GM06990 (cell line): Measurements from ENCODE around the gene CCNC.

ENCODE experiments used
- DNase-seq: peaks from one replicate; pipeline ENCODE4 v3.0.0-alpha.2; 2011; ENCODE audit not compliant: insufficient read length; ENCODE audit errors: extremely low read depth
- H3K27me3 ChIP-seq: replicated peaks from 2 replicates; pipeline ENCODE4 v1.6.0; 2011; ENCODE audit warnings: low read length; ENCODE audit not compliant: control insufficient read depth, insufficient read depth
- H3K36me3 ChIP-seq: 2 replicates; pipeline ENCODE4 v1.5.1; 2011; ENCODE audit warnings: low read length; ENCODE audit not compliant: control insufficient read depth, insufficient read depth
- H3K4me3 ChIP-seq: replicated peaks from 2 replicates; pipeline ENCODE4 v1.5.1; 2011; ENCODE audit warnings: low read depth, mild to moderate bottlenecking, control low read depth, low read length
- TF ChIP-seq, protein P1 (sequence below): IDR thresholded peaks from 2 replicates; pipeline ENCODE4 v1.5.1; 2011; ENCODE audit warnings: low read length, control low read depth, mild to moderate bottlenecking, inconsistent platforms; ENCODE audit not compliant: insufficient read depth, poor library complexity, severe bottlenecking

CCNC gene

DNA sequence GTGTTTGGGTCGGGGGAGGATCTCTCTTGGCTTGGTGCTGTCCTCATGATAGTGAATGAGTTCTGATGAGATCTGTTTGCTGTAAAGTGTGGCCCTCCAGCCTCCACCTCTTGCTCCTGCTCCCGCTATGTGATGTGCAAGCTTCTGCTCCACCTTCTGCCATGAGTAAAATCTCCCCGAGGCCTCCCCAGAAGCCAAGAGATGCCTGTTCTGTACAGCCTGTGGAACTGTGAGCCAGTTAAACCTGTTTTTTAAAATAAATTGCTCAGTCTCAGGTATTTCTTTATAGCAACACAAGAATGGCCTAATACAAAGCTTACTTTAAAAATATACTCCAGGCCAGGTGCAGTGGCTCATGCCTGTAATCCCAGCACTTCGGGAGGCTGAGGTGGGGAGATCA is 11.3 kb upstream of the CCNC start:
- no peak for DNase-seq
- Histone ChIP-seq H3K36me3 (no peaks in the 10 kb centered on the region), H3K4me3 (no peak overlapping the region), H3K27me3 (no peaks in the 10 kb centered on the region)
- TF ChIP-seq, protein P1, sequence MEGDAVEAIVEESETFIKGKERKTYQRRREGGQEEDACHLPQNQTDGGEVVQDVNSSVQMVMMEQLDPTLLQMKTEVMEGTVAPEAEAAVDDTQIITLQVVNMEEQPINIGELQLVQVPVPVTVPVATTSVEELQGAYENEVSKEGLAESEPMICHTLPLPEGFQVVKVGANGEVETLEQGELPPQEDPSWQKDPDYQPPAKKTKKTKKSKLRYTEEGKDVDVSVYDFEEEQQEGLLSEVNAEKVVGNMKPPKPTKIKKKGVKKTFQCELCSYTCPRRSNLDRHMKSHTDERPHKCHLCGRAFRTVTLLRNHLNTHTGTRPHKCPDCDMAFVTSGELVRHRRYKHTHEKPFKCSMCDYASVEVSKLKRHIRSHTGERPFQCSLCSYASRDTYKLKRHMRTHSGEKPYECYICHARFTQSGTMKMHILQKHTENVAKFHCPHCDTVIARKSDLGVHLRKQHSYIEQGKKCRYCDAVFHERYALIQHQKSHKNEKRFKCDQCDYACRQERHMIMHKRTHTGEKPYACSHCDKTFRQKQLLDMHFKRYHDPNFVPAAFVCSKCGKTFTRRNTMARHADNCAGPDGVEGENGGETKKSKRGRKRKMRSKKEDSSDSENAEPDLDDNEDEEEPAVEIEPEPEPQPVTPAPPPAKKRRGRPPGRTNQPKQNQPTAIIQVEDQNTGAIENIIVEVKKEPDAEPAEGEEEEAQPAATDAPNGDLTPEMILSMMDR: no peak

DNA sequence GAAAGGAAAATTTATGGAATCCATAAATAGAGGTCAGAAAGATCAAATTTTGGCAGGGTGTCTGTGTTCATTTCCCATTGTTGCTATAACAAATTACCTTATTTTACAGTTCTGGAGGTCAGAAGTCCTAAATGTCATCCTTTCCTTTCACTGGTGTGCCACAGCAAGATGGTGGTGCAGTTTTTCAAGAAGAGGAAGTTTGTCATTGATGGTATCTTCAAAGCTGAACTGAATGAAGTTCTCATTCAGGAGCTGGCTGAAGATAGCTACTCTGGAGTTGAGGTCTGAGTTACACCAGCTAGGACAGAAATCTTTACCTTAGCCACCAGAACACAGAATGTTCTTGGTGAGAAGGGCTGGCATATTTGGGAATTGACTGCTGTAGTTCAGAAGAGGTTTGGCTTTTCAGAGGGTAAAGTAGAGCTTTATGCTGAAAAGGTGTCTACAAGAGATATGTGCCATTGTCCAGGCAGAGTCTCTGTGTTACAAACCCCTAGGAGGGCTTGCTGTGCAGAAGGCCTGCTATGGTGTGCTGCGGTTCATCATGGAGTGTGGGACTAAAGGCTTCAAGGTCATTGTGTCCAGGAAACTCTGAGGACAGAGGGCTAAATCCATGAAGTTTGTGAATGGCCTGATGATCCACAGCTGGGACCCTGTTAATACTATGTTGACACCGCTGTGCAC is 7.2 kb upstream of the CCNC start:
- Histone ChIP-seq H3K27me3 (no peaks in the 10 kb centered on the region), H3K4me3 (no peak overlapping the region), H3K36me3 (no peaks in the 10 kb centered on the region)
- TF ChIP-seq, protein P1: no peak
- no peak for DNase-seq

DNA sequence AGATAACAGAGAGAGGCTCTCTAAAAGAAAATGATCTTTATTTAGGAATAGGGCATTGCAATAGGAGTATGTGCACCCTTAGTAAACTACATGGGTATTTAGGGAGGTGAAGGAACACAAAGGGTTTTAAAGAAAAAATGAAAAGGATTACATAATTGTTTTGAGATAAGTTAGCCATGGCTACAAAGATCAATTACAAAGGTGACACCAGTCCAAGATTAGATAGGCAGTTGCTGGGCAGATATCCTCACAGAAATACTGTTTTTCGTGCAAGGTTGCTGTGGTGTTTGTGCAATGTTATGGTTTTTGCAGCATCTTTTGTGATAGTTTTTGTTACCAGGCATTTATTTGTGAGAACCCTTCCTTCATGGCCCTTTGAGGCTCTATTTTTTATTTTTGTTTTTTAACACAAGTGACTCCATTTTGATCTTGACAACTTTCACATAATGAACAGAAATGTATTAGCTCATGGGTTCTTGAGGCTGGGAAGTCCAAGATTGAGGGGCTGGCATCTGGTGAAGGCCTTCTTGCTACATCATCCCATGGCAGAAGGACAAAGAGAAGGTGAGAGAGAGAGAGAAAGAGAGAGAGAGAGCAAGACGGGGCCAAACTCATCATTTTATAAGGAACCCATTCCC is 5.6 kb upstream of the CCNC start:
- Histone ChIP-seq H3K27me3 (no peaks in the 10 kb centered on the region), H3K36me3 (no peaks in the 10 kb centered on the region), H3K4me3 (no peak overlapping the region)
- DNase-seq: no peak
- TF ChIP-seq, protein P1: no peak

DNA sequence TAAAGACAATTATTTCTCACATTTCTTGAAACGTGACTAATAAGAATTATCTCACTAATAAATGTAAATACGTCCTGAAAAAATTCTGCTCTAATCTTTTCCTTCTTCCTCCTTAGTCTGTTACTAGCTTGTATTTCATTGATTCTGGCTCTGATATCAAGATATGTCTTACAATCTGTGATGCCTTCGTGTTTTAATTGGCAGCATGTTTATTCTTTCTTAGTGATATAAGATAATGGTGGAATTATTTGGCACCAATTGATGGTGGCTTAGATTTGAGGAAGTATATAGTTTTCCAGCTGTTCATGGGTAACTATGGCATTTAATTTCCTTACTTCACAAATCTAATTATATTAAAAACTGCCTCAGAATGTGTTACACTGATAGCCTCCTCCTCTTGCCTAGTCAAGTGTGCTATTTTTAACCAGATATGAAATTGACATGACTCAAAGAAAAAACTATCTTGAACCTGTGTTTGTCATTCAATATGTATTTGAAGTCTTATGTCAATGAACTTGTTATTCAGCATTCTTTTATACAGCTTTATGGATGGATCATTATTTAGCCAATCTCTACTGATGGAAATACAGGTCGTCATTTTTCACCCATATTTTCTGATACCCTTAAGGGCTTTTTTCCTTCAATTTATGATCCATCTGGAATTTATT is 5.3 kb downstream of the CCNC start:
- H3K4me3 ChIP-seq: no peak overlapping the region
- TF ChIP-seq, protein P1: no peak
- no peaks in the 10 kb centered on the region for H3K27me3 ChIP-seq
- no peak for DNase-seq
- H3K36me3 ChIP-seq: peaks cover 3% of the 10 kb centered on the region

DNA sequence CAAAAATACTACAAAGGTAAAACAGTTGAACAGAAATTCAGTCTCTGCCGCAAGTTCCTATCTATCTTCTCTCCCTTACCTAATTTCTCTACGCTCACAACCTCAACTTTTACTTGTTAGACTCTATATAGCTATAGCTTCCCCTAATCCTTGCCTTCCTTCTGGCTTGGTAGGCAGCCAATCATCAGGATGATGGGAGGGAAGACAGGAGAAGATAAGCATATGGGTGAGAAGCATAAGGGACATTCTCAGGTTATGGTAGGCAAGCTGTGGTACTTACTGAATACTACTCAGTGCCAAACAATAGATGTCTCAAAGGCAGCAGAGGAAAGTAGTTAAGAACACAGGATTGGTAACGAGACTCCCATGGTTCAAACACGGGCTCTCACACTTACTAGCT is 7.8 kb downstream of the CCNC start:
- TF ChIP-seq, protein P1: no peak
- H3K4me3 ChIP-seq: no peak overlapping the region
- H3K36me3 ChIP-seq: peaks cover 5% of the 10 kb centered on the region
- DNase-seq: no peak
- no peaks in the 10 kb centered on the region for H3K27me3 ChIP-seq
